Muscle of back (tissue), 11 donors: ENCODE results near the gene SLC6A8. TPM values are rescaled to one million over a fixed set of nuclear protein-coding genes. Genes with fewer than 3 reads are reported as not detected.
"Not testable (repeated sequence)": the region's sequence is repeated elsewhere in the genome, so short reads cannot be mapped to it uniquely, and the experiment has no call there.

Experiments used
- DNase-seq, 3 donors: peaks; one replicate each; pipeline versions ENCODE4 v3.0.0 to v3.0.0-alpha.2; 2013
- polyA plus RNA-seq, 10 donors: library from polyadenylated mRNA; unstranded; fragments of 120-200 nt; gene quantifications; one replicate each; pipeline ENCODE4 v1.2.1, GENCODE V29; 2013; ENCODE audit not compliant: insufficient read length in 10 of 10

The SLC6A8 gene
- polyA plus RNA-seq, 10 donors, result 22.4 to 41.9 (median 35.3) TPM

DNA sequence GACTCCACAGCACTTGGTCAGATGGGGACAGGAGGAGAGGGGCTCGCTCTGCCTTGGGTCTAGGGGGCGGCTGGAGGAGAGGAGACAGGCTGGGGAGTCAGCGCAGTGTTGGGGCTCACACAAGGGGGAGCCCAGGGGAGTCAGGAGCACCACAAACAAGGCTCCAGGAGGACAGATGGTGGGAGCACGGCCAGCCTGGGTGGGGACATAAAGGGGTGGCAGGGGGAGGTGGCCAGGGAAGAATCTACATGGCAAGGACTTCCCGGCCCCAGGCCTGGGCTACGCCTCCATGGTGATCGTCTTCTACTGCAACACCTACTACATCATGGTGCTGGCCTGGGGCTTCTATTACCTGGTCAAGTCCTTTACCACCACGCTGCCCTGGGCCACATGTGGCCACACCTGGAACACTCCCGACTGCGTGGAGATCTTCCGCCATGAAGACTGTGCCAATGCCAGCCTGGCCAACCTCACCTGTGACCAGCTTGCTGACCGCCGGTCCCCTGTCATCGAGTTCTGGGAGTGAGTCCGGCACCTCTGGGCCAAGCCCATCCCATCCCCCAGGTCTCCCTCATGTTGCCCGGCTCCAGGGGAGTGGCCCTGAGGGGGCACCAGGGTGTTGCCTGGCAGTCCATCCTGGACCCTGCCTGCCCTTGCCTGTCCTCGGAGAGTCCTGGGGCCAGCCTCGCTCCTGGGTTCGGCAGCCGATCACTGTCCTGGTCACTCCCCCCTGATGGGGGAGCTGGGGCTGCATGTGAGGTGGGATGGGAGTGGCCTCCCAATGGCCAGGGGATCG, 3.5 kb downstream of the SLC6A8 start:
- DNase-seq, result not testable (repeated sequence)

GRCh38 chrX:153692003-153692402, 4.3 kb downstream of the SLC6A8 start:
- DNase-seq, result no peak

DNA sequence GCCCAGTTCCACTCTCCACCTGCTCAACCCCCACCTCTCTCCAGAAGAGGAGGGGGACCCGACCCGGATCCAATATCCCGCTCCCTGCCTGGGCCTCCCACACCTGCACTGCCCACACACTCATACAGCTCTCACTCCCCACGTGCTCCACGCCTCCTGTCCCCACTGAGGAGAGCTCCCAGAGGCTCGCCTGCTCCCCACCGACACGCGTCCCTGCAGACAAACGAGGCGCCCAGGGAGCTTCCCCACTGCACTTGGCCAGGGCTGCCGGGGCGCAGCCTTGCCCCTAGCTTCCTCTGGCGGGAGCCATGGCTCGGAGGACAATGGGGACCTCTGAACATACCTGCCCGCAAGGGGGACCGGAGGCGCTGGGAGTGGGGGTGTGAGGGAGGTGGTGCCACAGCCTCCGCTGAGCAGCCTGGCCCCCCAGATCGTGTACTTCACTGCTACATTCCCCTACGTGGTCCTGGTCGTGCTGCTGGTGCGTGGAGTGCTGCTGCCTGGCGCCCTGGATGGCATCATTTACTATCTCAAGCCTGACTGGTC, 5.0 kb downstream of the SLC6A8 start:
- DNase-seq, result no peak

DNA sequence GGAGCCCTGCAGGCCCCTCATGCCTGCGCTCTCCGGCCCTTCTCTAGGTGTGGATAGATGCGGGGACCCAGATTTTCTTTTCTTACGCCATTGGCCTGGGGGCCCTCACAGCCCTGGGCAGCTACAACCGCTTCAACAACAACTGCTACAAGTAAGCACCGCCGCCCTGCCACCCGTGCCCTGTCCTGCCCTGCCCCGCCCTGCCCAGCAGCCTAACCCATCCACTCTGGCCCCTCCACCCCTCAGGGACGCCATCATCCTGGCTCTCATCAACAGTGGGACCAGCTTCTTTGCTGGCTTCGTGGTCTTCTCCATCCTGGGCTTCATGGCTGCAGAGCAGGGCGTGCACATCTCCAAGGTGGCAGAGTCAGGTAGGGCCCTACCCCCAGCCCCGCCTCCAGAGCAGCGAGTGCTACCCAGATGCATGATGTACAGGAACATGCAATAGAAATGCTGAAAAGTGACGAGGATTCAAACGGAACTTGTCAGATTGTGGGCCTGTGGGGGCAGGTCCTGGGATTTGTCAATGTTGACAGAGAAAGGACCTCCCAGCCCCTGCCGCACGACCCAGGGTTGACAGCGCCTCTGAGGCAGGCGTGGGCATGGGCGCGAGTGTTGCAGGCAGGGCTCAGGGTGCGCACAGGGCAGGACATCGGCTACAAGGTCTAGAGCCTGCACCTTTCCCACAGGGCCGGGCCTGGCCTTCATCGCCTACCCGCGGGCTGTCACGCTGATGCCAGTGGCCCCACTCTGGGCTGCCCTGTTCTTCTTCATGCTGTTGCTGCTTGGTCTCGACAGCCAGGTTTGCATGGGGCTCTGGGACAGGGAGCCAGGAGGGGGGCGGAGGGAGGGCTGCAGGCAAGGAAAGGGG, 5.7 kb downstream of the SLC6A8 start:
- DNase-seq, result no peak

GRCh38 chrX:153694256-153694655, 6.5 kb downstream of the SLC6A8 start:
- not testable (repeated sequence) for DNase-seq

- DNase-seq, result no peak
These were observed 7.1 kb downstream of the SLC6A8 start for GRCh38 chrX:153694687-153695270.

DNA sequence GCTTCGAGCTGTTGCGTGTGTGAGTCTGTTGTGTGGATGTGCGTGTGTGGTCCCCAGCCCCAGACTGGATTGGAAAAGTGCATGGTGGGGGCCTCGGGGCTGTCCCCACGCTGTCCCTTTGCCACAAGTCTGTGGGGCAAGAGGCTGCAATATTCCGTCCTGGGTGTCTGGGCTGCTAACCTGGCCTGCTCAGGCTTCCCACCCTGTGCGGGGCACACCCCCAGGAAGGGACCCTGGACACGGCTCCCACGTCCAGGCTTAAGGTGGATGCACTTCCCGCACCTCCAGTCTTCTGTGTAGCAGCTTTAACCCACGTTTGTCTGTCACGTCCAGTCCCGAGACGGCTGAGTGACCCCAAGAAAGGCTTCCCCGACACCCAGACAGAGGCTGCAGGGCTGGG, 8.4 kb downstream of the SLC6A8 start:
- no peak for DNase-seq

- not testable (repeated sequence) for DNase-seq
These were observed 8.8 kb downstream of the SLC6A8 start for GRCh38 chrX:153696538-153696937.

DNA sequence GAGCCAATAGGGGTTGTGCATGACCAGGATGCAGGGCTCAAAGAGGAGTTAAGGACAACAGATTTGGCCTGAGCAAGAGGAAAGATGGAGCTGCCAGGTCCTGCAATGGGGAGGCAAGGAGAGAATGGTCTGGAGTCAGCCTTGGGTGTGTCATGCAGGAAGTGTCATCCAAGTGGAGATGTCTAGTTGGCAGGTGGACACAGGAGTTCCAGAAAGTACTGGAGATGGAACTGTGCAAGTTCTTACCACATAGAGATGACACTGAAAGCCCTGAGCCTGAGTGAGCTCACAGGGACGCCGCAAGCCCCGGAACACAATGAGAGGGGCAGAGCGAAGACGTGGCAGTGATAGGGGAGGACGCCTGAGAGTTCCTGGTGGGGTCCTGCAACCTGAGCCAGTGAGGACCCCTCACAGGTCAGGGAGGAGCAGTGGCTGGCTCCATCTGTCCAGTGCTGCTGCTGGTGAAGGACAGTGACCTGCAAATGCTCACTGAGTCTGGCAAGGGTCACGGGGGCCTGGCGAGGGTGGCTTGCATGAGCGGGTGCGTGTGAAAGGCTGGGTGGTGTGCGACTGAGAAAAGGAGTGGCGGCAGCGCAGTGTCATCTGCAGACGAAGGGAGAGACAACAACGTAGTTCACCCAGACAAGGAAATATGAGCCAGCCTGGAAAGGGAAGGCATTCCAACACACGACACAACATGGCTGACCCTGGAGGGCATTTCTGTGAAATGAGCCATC, 9.4 kb downstream of the SLC6A8 start:
- DNase-seq, result not testable (repeated sequence)

DNA sequence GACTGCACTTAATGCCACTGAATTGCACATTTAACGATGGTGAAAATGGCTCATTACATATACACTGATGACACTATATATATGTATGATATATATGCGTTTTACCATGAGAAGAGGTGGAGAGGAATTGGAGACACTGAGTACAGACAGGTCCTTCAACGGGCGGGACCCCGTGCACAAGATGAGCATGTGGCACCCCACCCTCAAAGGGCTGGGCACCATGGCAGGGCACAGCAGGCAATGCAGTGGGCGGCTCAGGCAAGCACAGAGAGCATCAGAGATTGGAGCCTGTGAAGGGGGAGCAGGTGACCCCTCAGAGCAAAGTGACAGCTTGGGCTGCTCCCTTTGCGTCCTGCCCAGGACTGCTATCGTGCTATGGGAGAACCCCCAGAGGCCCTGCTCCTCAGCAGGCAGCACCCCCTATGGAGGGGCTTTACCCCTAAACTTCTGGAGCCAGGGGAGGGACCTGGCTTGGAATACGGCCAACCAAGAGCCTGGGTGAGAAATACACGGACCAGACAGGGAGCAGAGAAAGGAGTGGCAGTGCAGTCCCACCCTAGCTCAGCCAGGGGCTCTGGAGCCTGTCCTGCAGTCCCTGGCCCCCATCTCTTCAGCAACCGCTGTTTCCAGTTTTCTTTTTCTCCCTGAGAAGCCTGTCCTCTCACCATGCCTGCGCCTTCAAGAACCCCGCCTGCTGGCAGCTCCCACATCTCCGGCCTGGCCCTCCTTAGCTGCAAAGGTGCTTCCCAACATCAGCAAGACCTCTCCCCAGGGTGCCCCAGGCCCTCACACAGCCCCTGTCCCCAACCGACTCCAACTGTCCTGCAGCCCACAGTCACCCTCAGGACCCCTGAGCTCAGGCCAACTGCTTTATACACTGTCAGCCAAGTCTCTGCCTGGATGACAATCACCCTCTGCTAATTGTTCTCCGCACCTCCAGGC, 10.5 kb downstream of the SLC6A8 start:
- no peak for DNase-seq

- DNase-seq, result not testable (repeated sequence)
These were observed 11.6 kb downstream of the SLC6A8 start for GRCh38 chrX:153699210-153699783.

- not testable (repeated sequence) for DNase-seq
These were observed 12.2 kb downstream of the SLC6A8 start for GRCh38 chrX:153699784-153700371.

- DNase-seq, result no peak
These were observed 12.7 kb downstream of the SLC6A8 start for GRCh38 chrX:153700376-153700945.

DNA sequence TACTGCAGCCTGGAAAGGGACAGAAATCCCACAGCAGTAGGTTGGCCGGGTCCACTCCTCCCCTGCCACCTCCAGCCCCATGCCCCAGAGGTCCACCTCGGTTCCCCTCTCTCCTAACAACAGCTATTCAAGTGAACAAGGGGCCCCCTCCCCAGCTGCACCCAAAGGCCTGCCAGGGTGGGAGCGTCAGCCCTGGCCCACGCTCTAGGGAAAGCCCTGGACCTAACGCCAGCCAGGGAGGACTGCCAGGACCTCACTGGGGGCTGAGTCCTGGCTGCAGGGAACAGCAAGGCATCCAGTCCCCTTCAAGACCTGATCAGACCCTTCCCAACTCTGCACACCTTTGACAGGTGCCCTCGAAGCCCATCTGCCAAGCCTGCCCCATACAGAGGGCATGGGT, 13.2 kb downstream of the SLC6A8 start:
- no peak for DNase-seq

DNA sequence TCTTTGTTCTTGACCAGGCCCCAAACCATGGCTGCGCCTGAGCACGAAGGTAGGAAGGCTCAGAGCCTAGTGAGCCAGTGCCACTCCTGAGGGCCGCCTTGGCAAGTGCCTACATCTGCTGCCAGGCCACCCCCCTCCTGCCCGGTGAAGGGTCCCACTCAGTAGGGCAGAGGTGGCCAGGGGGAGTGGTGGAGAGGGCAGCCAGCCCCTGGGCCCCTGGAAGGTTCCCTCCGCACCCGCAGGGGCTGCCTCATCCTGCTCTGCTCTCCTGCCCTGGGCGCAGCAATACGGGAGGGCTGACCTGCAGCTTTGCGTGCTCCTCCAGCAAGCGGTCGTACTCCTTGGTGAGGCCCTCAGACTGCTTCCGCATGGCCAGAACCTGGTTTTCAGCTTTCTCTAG, 14.0 kb downstream of the SLC6A8 start:
- DNase-seq, result no peak

DNA sequence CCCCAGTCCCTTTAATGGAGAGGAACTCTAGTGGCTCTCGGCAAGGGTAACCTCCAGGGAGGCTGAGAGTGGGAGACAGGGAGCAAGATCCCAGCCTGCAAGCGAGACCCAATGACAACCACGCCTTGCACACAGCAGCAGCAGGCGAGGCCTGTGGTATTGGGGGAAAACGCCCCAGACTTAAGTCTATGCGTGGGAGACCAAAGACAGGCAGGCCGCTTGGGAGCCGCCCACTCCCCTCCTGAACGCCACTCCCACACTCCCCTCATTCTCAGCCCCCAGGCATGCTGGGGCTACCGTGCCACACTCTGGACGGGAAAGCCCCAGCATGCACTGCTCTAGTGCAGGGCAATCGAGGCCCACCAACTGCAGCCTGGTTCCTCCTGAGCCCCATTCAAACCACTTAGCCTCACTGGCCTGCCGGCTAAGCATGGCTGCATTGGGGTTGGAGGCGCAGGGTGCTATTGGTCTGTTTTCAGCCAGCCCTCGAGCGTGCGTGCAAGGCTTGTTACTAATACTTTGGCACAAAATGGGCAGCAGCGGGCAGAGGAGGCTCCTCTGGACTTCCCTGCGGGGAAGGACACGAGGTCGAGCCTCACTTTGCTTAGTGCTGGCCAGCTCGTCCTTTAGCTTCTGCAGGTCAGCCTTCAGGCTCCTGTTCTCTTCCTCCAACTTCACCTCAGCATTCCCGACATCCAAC, 14.8 kb downstream of the SLC6A8 start:
- DNase-seq, result no peak

- DNase-seq, result no peak
These were observed 15.3 kb downstream of the SLC6A8 start for GRCh38 chrX:153703036-153703370.

DNA sequence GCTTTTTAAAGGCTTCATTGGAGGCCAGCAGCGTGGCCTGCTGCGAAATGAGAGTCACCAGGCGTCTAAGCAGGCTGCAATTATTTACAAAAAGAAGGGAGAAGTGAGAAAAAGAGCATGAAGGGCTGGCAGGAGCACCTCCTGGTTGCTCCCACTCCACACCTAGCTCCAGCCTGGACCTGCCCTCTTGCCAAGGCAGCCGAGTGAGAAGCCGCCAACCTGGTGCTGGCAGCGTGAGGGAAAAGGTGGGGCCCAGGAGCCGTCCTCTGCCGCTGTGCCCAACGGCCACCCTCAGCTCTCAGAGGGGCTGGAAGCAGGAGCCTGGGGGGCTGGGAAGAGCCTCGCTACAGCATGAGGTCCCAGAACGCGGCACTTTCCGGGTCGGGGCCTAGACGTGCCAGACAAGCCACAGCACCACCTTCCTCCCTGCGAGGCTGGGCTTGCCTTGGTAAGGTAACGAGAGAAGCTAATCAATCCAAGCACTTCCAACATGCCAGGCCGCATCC, 16.3 kb downstream of the SLC6A8 start:
- DNase-seq, result no peak
